ENCODE results near the gene NAT9. TPM values are rescaled to one million over a fixed set of nuclear protein-coding genes. Genes with fewer than 3 reads are reported as not detected.

NAT9 gene
- total RNA-seq, 1 experiment from 2014 or later = 63.5 TPM

- Histone ChIP-seq H3K27me3 (ENCODE audit: insufficient read depth, low read length) (no peaks in the 10 kb centered on the region), H3K79me1 (ENCODE audit: insufficient read depth, low read depth, low read length, poor library complexity, severe bottlenecking) (no peaks in the 10 kb centered on the region), H4K8ac (replicated peaks; ENCODE audit: insufficient read length, low read depth, low read length) (no peak overlapping the region), H3K23me2 (ENCODE audit: insufficient read length, low read depth, low read length, poor library complexity, severe bottlenecking) (peaks cover 9% of the 10 kb centered on the region), H3K4me2 (ENCODE audit: insufficient read depth, insufficient read length, low read length) (peak overlapping the region; percentile 46), H3K14ac (ENCODE audit: insufficient read depth, low read length) (no peak overlapping the region), H2BK15ac (ENCODE audit: low read depth, low read length) (no peak overlapping the region), H2BK5ac (ENCODE audit: insufficient read length, low read length) (no peak overlapping the region), H3K4ac (ENCODE audit: low read depth, low read length) (no peak overlapping the region), H4K5ac (ENCODE audit: insufficient read length, low read depth, low read length) (no peak overlapping the region), H3K56ac (ENCODE audit: insufficient read length, low read depth, low read length) (no peak overlapping the region), H2BK120ac (ENCODE audit: low read depth, low read length, poor library complexity, severe bottlenecking) (no peak overlapping the region), H3K4me1 (ENCODE audit: insufficient read depth, low read length) (peaks cover 4% of the 10 kb centered on the region; the same call in 1 of the 2 replicates), H3T11ph (ENCODE audit: low read length) (no peak overlapping the region), H3K9ac (ENCODE audit: extremely low read depth, insufficient read length, low read length) (no peak overlapping the region), H4K20me1 (ENCODE audit: control insufficient read depth, insufficient read depth, insufficient read length) (no peaks in the 10 kb centered on the region), H3K9me3 (ENCODE audit: control insufficient read depth, low read depth, low read length) (no peaks in the 10 kb centered on the region), H3K18ac (ENCODE audit: insufficient read length, low read depth, low read length) (no peak overlapping the region), H3K23ac (ENCODE audit: insufficient read length, low read depth, low read length) (no peak overlapping the region), H2AFZ (ENCODE audit: low read length) (no peak overlapping the region), H3K79me2 (ENCODE audit: insufficient read depth, low read length) (no peaks in the 10 kb centered on the region), H2BK12ac (ENCODE audit: insufficient read length, low read depth, low read length) (no peak overlapping the region), H2AK5ac (ENCODE audit: insufficient read length, low read length) (no peak overlapping the region), H3K27ac (ENCODE audit: insufficient read length, low read depth, low read length) (no peak overlapping the region), H4K91ac (ENCODE audit: insufficient read length, low read depth, low read length) (no peak overlapping the region), H2BK20ac (ENCODE audit: low read depth, low read length, poor library complexity, severe bottlenecking) (no peak overlapping the region)
- Mint-ChIP-seq H3K36me3 (ENCODE audit: insufficient read depth in 1 of 3, low read depth in 3 of 3) (no peaks in the 10 kb centered on the region; a peak in 1 of 7 replicates), H3K4me1 (peaks cover 22 to 23% of the 10 kb centered on the region in 2 experiments), H3K27ac (no peak overlapping the region; a peak in 1 of 7 replicates), H3K4me3 (peak overlapping the region; percentile 70 to 87), H3K9me3 (no peaks in the 10 kb centered on the region; a peak in 1 of 5 replicates), H3K27me3 (ENCODE audit: low read depth) (peaks cover 21% of the 10 kb centered on the region)
- TF ChIP-seq, protein P1, sequence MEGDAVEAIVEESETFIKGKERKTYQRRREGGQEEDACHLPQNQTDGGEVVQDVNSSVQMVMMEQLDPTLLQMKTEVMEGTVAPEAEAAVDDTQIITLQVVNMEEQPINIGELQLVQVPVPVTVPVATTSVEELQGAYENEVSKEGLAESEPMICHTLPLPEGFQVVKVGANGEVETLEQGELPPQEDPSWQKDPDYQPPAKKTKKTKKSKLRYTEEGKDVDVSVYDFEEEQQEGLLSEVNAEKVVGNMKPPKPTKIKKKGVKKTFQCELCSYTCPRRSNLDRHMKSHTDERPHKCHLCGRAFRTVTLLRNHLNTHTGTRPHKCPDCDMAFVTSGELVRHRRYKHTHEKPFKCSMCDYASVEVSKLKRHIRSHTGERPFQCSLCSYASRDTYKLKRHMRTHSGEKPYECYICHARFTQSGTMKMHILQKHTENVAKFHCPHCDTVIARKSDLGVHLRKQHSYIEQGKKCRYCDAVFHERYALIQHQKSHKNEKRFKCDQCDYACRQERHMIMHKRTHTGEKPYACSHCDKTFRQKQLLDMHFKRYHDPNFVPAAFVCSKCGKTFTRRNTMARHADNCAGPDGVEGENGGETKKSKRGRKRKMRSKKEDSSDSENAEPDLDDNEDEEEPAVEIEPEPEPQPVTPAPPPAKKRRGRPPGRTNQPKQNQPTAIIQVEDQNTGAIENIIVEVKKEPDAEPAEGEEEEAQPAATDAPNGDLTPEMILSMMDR (conservative IDR thresholded peaks at IDR 0.05) = peak; percentile 67
- WGBS (ENCODE audit: extremely low coverage, insufficient read length, low lambda C conversion rate) = no CpG with 5 or more reads among the region's 38 CpGs
- peak; percentile 93 for DNase-seq
Measured at GRCh38 chr17:74737299-74738050, 38.7 kb downstream of the NAT9 start.
